Transverse colon (tissue), 4 donors: ENCODE data around the gene CHST1. TPM values are rescaled to one million over a fixed set of nuclear protein-coding genes. Genes with fewer than 3 reads are reported as not detected.

Source experiments
- DNase-seq: peaks from one replicate; pipeline ENCODE4 v3.0.0-alpha.2; 2019
- H3K27ac ChIP-seq, 4 donors: fragments of 200-600 bp; sonication (generic); 2 replicates each; pipeline ENCODE4 v1.5.1; 2016 to 2018; ENCODE audit warnings: inconsistent platforms in 4 of 4
- H3K27me3 ChIP-seq: fragments of 200-600 bp; sonication (generic); 2 replicates; pipeline ENCODE4 v1.5.1; 2017; ENCODE audit warnings: inconsistent platforms
- H3K36me3 ChIP-seq, 4 donors: fragments of 200-600 bp; sonication (generic); 2 replicates each; pipeline ENCODE4 v1.5.1; 2017 to 2019; ENCODE audit warnings: inconsistent platforms in 4 of 4
- H3K4me1 ChIP-seq, 4 donors: fragments of 200-600 bp; sonication (generic); 2 replicates each; pipeline ENCODE4 v1.5.1; 2017 to 2020; ENCODE audit warnings: inconsistent platforms in 4 of 4
- H3K4me3 ChIP-seq, 4 donors: fragments of 200-600 bp; sonication (generic); 1 replicate in 1 of 4; 2 replicates in 3 of 4; pipeline versions ENCODE4 v1.5.1 to v1.6.1; 2017 to 2019; ENCODE audit warnings: inconsistent platforms in 4 of 4
- H3K9me3 ChIP-seq, 2 donors: fragments of 200-600 bp; sonication (generic); 2 replicates each; pipeline ENCODE4 v1.5.1; 2017 to 2019; ENCODE audit warnings: inconsistent platforms in 2 of 2
- EP300 ChIP-seq: sonication (generic); formaldehyde crosslinking; IDR thresholded peaks from one replicate; pipeline ENCODE4 v1.6.1; 2017; ENCODE audit warnings: antibody characterized with exemption, low read depth
- POLR2A ChIP-seq: fragments of 450-650 bp; IDR thresholded peaks from one replicate; pipeline ENCODE4 v1.6.1; 2016; ENCODE audit warnings: antibody characterized with exemption, mild to moderate bottlenecking, moderate library complexity
- POLR2AphosphoS5 ChIP-seq, 3 donors: sonication (generic); formaldehyde crosslinking; IDR thresholded peaks; one replicate each; pipeline ENCODE4 v1.6.1; 2016; ENCODE audit warnings: antibody characterized with exemption in 3 of 3
- WGBS, 2 donors: methylation state at CpG; one replicate each; pipeline ENCODE4 v1.1.5; 2018; ENCODE audit warnings: low coverage in 1 of 2; 5-methylcytosine and 5-hydroxymethylcytosine counted together
- in situ Hi-C, 4 donors: fragments of 200-750 bp; cut with MboI; loops; one replicate each; pipeline versions ENCODE4 v1.15.0 to v1.15.1; 2017; ENCODE audit warnings: low sequenced_read_pairs in 3 of 4, low pct_ligation_motif_present in 1 of 4, low pct_unique_long_range_greater_than_20kb in 1 of 4
- intact Hi-C: fragments of 100-400 bp; cut with DNase I; formaldehyde crosslinking; loops from one replicate; pipeline ENCODE4 v1.15.1; 2023; ENCODE audit warnings: low total_unique reads
- total RNA-seq, 4 donors: library from RNA; depleted of rRNA; stranded (reverse); fragments of >200 nt; gene quantifications; one replicate each; pipeline ENCODE4 v1.1.0, GENCODE V29; 2016
- TF ChIP-seq, protein P1 (sequence below), 5 experiments: fragments of 200-600 bp in 3 of 5; fragments of 450-650 bp in 2 of 5; sonication (generic) in 3 of 5; IDR thresholded peaks; 1 replicate in 2 of 5; 2 replicates in 3 of 5; pipeline ENCODE4 v1.5.1; 2016 to 2017; ENCODE audit warnings: antibody characterized with exemption in 5 of 5, inconsistent platforms in 3 of 5, mild to moderate bottlenecking in 2 of 5, moderate library complexity in 1 of 5

Gene CHST1
- total RNA-seq, 4 donors from 2014 or later: 0.27 to 1.9 (median 0.76) TPM

DNA sequence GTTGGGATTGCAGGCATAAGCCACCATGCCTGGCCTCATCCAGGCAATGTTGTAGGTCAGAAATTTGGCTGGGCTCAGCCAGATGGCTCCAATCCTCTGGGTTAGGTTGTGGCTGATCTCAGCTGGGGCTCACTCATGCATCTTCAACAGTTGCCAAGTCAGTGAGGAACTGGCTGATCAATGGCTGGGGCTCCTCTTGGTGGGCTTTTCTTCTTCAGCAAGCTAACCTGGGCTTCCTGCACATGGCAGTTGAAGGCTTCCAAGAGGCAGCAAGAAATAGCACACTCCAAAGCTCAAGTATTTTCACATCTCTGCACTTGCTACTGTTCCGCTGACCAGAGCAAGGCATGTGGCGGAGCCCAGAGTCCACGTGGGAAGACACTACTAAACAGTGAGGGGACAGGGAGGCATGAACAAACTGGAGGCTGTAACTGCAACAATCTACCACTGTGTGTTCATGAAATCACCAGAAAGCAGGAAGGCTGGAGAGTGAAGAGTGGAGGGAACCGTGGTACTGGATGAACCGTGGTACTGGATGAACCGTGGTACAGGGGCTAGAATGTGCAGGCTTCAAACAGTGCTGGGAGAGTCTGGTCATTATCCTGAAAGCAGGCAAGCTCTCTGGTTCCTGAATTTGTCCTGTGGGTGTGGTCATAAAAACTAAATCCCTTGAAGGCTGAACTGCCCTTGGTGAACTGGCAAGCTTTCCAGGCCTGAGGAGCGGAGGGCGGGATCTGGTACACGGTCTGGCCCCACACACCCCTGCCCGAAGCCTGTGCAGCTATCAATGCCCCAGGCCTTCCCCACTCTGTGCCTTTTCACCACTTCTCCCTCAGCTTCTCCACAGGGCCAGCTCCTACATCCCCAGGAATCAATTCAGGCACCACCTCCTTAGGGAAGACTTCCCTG, 20.2 kb downstream of the CHST1 start:
- no peaks in the 10 kb centered on the region for H3K36me3 ChIP-seq
- TF ChIP-seq EP300 (no peak), POLR2AphosphoS5 (IDR thresholded peaks at IDR 0.05) (no peak), POLR2A (no peak)
- TF ChIP-seq, protein P1, sequence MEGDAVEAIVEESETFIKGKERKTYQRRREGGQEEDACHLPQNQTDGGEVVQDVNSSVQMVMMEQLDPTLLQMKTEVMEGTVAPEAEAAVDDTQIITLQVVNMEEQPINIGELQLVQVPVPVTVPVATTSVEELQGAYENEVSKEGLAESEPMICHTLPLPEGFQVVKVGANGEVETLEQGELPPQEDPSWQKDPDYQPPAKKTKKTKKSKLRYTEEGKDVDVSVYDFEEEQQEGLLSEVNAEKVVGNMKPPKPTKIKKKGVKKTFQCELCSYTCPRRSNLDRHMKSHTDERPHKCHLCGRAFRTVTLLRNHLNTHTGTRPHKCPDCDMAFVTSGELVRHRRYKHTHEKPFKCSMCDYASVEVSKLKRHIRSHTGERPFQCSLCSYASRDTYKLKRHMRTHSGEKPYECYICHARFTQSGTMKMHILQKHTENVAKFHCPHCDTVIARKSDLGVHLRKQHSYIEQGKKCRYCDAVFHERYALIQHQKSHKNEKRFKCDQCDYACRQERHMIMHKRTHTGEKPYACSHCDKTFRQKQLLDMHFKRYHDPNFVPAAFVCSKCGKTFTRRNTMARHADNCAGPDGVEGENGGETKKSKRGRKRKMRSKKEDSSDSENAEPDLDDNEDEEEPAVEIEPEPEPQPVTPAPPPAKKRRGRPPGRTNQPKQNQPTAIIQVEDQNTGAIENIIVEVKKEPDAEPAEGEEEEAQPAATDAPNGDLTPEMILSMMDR (IDR thresholded peaks at IDR 0.05): no peak
- H3K27me3 ChIP-seq: peaks cover 4% of the 10 kb centered on the region
- no peak for DNase-seq
- H3K4me1 ChIP-seq: no peaks in the 10 kb centered on the region
- H3K27ac ChIP-seq: no peak overlapping the region
- intact Hi-C loops (no loop called here), in situ Hi-C loops (no loop called here)
- H3K4me3 ChIP-seq: no peak overlapping the region
- H3K9me3 ChIP-seq: no peaks in the 10 kb centered on the region
- 87% methylated on average over 10 of the region's 10 CpGs; no CpG with 5 or more reads in 1 of the 2 donors for WGBS, 2 donors

GRCh38 chr11:45643598-45644260, 21.7 kb downstream of the CHST1 start:
- in situ Hi-C loops: no loop called here
- Histone ChIP-seq H3K9me3 (no peaks in the 10 kb centered on the region), H3K36me3 (no peaks in the 10 kb centered on the region), H3K27me3 (peaks cover 4% of the 10 kb centered on the region), H3K27ac (no peak overlapping the region), H3K4me3 (no peak overlapping the region), H3K4me1 (no peaks in the 10 kb centered on the region)
- WGBS, 2 donors: 29 to 45% methylated on average over 2 to 7 of the region's 7 CpGs
- TF ChIP-seq POLR2A: no peak
- no peak for TF ChIP-seq EP300
- no peak for TF ChIP-seq POLR2AphosphoS5 (IDR thresholded peaks at IDR 0.05)
- TF ChIP-seq, protein P1 (IDR thresholded peaks at IDR 0.05): no peak
- intact Hi-C loops: no loop called here
- no peak for DNase-seq

GRCh38 chr11:45641961-45642360, 23.5 kb downstream of the CHST1 start:
- 33% methylated on average over 2 of the region's 2 CpGs; no CpG with 5 or more reads in 1 of the 2 donors for WGBS, 2 donors
- Histone ChIP-seq H3K4me1 (no peaks in the 10 kb centered on the region), H3K27ac (no peak overlapping the region), H3K9me3 (no peaks in the 10 kb centered on the region), H3K4me3 (no peak overlapping the region), H3K36me3 (no peaks in the 10 kb centered on the region), H3K27me3 (peaks cover under 1% of the 10 kb centered on the region)
- TF ChIP-seq POLR2A: no peak
- no peak for TF ChIP-seq POLR2AphosphoS5 (IDR thresholded peaks at IDR 0.05)
- no peak for TF ChIP-seq EP300
- TF ChIP-seq, protein P1 (IDR thresholded peaks at IDR 0.05): no peak
- in situ Hi-C loops: no loop called here
- no peak for DNase-seq
- intact Hi-C loops: no loop called here

GRCh38 chr11:45638051-45638450, 27.4 kb downstream of the CHST1 start:
- Histone ChIP-seq H3K36me3 (no peaks in the 10 kb centered on the region), H3K27me3 (no peaks in the 10 kb centered on the region), H3K27ac (no peak overlapping the region), H3K4me3 (no peak overlapping the region), H3K4me1 (no peaks in the 10 kb centered on the region), H3K9me3 (no peaks in the 10 kb centered on the region)
- no peak for TF ChIP-seq POLR2AphosphoS5 (IDR thresholded peaks at IDR 0.05)
- no peak for TF ChIP-seq EP300
- TF ChIP-seq POLR2A: no peak
- TF ChIP-seq, protein P1 (IDR thresholded peaks at IDR 0.05): no peak
- intact Hi-C loops: no loop called here
- 72 to 83% methylated on average over 2 of the region's 2 CpGs for WGBS, 2 donors
- no peak for DNase-seq
- in situ Hi-C loops: no loop called here
